A204.1 (cell line): ENCODE data around the gene PTPN5.
"Not testable (repeated sequence)": the region's sequence is repeated elsewhere in the genome, so short reads cannot be mapped to it uniquely, and the experiment has no call there.

Experiments used
- FAIRE-seq: peaks from 2 replicates; lab custom pipeline; 2012; peaks lifted over from hg19 to GRCh38; lab: Jason Lieb, UNC

PTPN5 gene

GRCh38 chr11:18681949-18682348 lies 109.6 kb downstream of the PTPN5 start:
- FAIRE-seq = not testable (repeated sequence)
